ENCODE results near the gene FHOD1. TPM values are rescaled to one million over a fixed set of nuclear protein-coding genes. Genes with fewer than 3 reads are reported as not detected.

FHOD1 gene
- total and polyA plus RNA-seq, 2 of the 13 experiments (the other 11 are each of a cell fraction or from before 2014, with no cell fraction given) = 20.0 to 20.8 TPM

DNA sequence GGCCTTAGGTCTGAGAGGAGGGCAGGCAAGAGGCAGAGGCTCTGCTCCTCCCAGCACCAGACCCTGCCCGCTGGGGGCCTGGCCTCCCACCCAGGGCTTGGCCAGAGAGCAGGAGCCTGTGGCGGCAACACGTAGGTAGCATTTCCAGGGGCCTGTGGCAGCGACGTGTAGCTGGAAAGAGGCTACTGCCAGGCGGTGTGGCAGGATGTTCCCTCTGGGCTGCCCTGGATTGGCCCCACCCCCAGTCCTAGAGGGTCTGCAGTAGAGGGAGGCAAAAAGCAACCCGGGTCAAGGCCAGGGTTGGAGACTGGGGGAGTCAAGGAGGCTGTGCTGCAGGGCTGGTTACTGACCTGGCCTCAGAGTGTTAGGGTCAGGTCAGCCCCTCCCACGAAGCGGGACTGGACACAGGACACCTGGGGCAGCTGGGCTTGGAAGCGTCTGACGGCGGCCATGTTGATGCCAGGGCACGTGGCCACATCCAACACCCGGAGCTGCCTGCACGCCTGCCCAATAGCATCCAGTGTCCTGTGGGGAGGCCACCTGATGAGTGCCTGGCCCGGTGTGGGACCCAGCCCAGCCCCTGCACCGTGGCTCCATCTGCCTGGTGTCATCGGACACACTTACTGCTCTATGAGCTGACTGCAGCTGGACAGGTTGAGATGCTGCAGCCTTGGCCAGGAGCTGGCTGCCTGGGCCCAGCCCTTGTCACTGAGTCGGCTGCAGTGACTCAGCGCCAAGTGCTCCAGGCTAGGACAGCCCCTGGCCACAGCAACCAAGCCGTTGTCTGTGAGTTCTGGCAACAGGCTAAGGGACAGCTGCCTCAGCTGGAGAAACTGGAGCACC is 39.8 kb downstream of the FHOD1 start (continued):
- peak; percentile 61; the same call in 1 of the 2 replicates for TF ChIP-seq ZBTB4 (CRISPR knock-in tag; IDR thresholded peaks at IDR 0.05; ENCODE audit: borderline replicate concordance)
- peak; percentile 38; the same call in 1 of the 2 replicates for TF ChIP-seq SP4 (CRISPR knock-in tag; IDR thresholded peaks at IDR 0.05)
- TF ChIP-seq AKAP8 (CRISPR knock-in tag; IDR thresholded peaks at IDR 0.05) = peak; percentile 67; the same call in 1 of the 2 replicates
- peak; percentile 45; the same call in 1 of the 2 replicates for TF ChIP-seq BORCS8-MEF2B (CRISPR knock-in tag; IDR thresholded peaks at IDR 0.05)
- peak; percentile 11 for TF ChIP-seq SRSF1 (optimal IDR thresholded peaks at IDR 0.05; ENCODE audit: low read depth, low read length)

GRCh38 chr16:67206838-67207248 is 40.4 kb downstream of the FHOD1 start:
- peaks cover 14 to 15% of the 10 kb centered on the region in 2 experiments; a peak in 4 of 5 replicates for H3K36me3 ChIP-seq (replicated peaks in 1 of 2; ENCODE audit: control insufficient read depth in 1 of 2, insufficient read depth in 2 of 2, low read length in 2 of 2)
- WGBS (ENCODE audit: low lambda C conversion rate) = 97% methylated on average over 3 of the region's 3 CpGs
- DNase-seq (ENCODE audit: low spot score) (no peak), FAIRE-seq (no peak), ATAC-seq (no peak)
- H3K4me3 ChIP-seq (replicated peaks in 1 of 3; ENCODE audit: insufficient read depth in 1 of 3, low read depth in 2 of 3, low read length in 3 of 3) = no peak overlapping the region
- no peaks in the 10 kb centered on the region for H4K20me1 ChIP-seq (ENCODE audit: insufficient read depth, low read length)
- peak overlapping the region; percentile 5; the same call in 1 of the 2 replicates for H3K9ac ChIP-seq (ENCODE audit: insufficient read depth, low read depth, low read length)
- no peaks in the 10 kb centered on the region for H3K27me3 ChIP-seq (ENCODE audit: control insufficient read depth in 1 of 2, insufficient read depth in 2 of 2, low read length in 2 of 2)
- no peaks in the 10 kb centered on the region for H3K79me2 ChIP-seq (ENCODE audit: insufficient read depth, low read length)
- no peak for TF ChIP-seq HOXA7 (CRISPR knock-in tag; IDR thresholded peaks at IDR 0.05)
- TF ChIP-seq CCAR2 (optimal IDR thresholded peaks at IDR 0.05; ENCODE audit: low read depth, low read length) = peak; percentile 21
- 0 out of 2 replicates have a peak, but pooled peaks have one; percentile 57 for TF ChIP-seq ZNF558 (CRISPR knock-in tag; IDR thresholded peaks at IDR 0.05; ENCODE audit: borderline replicate concordance)
- TF ChIP-seq SSRP1 (CRISPR knock-in tag; IDR thresholded peaks at IDR 0.05) = 0 out of 2 replicates have a peak, but pooled peaks have one; percentile 24
- TF ChIP-seq SMAD1 (CRISPR knock-in tag; IDR thresholded peaks at IDR 0.05; ENCODE audit: borderline replicate concordance, low read depth) = no peak
- H3K4me2 ChIP-seq (ENCODE audit: low read depth, low read length) = peak overlapping the region; percentile 4; the same call in 1 of the 2 replicates
- H2AFZ ChIP-seq (ENCODE audit: low read length) = no peak overlapping the region
- in situ Hi-C loops (cut with HindIII; ENCODE audit: extremely low pct_ligation_motif_present, low pct_unique_long_range_greater_than_20kb) = no loop called here
- intact Hi-C loops (cut with micrococcal nuclease; ENCODE audit: unreplicated experiment) = no loop called here
- POLR2A ChIA-PET = interaction anchor here (1.4 to 2.1 kb wide), 6 partner anchors 9 to 40 kb away, joined by 3 to 6 read pairs (median 4); partner anchors contain the start of genes FHOD1, NOL3 and TMEM208
- BruUV-seq (replicated peaks) = no TSS peak
- H3K4me1 ChIP-seq (ENCODE audit: insufficient read depth, low read length) = peaks cover 55% of the 10 kb centered on the region
- no peak overlapping the region for H3K27ac ChIP-seq (ENCODE audit: extremely low read length, insufficient read depth, low read length)
- CTCF ChIA-PET (ENCODE audit: low intra/inter-chr PET ratio, low total read pairs) = no interaction called here
- H3K9me3 ChIP-seq (ENCODE audit: low read length) = no peaks in the 10 kb centered on the region
